GM10266 (cell line): ENCODE measurements around the gene CFAP97D1.

Experiments
- DNase-seq: peaks from one replicate; pipeline ENCODE4 v3.0.0; 2012; ENCODE audit errors: extremely low spot score
- TF ChIP-seq, protein P1 (sequence below): IDR thresholded peaks from 2 replicates; pipeline ENCODE4 v1.5.1; 2012; ENCODE audit warnings: mild to moderate bottlenecking, low read depth; ENCODE audit not compliant: control insufficient read depth, insufficient read depth; ENCODE audit errors: missing control alignments

CFAP97D1 gene

DNA sequence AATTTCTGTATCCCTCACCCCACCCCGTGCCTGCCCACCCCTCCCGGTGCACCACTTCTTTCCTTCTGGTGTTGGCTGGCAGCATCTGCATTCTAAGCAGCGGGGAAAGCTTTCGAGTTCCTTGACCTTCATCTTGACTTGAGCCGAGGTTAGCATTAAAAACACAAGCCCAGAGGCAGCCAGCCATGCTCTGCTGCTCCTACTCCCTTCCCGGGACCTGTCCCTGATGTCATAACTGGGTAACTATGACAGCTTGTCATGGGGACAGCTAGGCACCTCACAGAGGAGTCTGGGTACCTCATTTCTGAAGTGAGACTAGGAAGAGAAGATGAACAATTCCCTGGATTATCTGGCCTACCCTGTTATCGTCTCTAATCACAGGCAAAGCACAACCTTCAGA lies at the start of gene CFAP97D1:
Gene CFAP97D1 (plus strand): TSS at position 301 of the 400 bp plus-strand sequence. CDS start 28 bp downstream, at position 329.
- TF ChIP-seq, protein P1, sequence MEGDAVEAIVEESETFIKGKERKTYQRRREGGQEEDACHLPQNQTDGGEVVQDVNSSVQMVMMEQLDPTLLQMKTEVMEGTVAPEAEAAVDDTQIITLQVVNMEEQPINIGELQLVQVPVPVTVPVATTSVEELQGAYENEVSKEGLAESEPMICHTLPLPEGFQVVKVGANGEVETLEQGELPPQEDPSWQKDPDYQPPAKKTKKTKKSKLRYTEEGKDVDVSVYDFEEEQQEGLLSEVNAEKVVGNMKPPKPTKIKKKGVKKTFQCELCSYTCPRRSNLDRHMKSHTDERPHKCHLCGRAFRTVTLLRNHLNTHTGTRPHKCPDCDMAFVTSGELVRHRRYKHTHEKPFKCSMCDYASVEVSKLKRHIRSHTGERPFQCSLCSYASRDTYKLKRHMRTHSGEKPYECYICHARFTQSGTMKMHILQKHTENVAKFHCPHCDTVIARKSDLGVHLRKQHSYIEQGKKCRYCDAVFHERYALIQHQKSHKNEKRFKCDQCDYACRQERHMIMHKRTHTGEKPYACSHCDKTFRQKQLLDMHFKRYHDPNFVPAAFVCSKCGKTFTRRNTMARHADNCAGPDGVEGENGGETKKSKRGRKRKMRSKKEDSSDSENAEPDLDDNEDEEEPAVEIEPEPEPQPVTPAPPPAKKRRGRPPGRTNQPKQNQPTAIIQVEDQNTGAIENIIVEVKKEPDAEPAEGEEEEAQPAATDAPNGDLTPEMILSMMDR, result no peak
- DNase-seq, result no peak

DNA sequence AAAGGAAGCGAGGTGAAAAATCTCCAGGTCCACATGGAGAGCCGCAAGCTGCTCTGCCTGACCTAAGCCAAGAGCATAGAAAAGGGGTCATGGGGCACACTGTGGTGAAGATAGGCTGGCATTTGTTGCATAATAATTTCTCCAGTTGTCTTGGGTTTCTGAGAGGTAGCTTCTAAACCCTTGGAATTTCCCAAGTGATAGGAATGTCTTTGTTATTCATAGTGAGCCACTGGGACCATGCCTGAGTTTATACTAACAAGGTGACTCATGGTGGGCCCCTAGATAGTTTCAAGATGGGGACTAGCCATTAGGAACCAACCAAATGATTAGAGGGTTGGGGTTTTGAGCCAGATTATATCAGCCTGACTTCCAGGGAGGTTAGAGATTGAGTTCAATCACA lies 47.3 kb upstream of the CFAP97D1 start:
- TF ChIP-seq, protein P1, result no peak
- DNase-seq, result no peak

DNA sequence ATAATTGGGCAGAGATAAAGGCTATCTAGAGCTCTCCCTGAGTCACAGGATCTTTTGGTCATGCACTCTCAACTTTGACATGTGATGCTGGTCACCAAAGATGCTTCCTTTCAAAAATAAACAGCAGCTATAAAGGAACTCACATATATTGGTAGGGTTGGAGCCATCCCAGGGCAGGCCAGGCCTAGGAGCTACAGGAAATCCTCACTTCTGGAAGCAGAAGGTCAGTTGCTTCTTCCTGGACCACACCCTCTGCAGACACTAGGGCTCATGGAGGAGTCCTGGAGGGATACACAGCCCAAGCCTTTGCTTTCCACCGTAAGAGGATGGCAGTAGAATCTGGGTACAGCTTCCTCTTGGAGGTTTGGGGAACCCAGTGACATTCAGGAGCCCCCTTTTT lies 46.3 kb upstream of the CFAP97D1 start:
- DNase-seq, result no peak
- TF ChIP-seq, protein P1, result no peak

DNA sequence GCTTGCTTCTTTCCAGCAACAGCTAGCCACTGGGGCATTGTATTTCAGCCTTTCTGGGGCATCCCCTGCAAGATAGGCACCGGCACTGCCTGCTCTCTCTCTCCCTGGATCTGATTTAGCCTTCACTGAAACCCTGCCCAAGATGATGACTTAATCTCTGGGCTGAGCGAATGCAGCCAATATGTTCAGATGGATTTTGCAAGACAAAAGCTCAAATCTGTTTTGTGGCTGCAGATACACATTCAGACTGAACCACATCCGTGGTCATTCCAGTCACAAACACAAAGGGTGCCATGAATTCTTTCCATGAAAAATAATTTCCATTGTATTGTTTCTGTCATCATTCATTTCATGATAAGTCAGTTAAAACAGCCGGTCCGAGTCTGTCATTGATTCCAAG lies 45.9 kb upstream of the CFAP97D1 start:
- DNase-seq, result no peak
- TF ChIP-seq, protein P1, result no peak

DNA sequence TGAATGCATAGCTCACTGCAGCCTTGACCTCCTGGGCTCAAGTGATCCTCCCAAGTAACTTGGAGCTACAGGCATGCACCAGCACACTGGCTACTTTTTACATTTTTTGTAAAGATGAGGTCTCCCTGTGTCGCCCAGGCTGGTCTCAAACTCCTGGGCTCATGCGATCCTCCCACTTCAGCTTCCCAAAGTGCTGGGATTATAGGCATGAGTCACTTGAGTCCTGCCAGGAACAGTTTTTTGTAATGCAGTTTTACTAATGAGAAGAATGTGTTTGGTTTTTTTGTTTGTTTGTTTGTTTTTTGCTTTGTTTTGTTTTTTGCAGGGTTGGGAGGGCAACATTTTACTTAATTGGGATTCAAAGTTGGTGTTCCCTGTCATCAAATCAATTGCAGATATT lies 43.8 kb upstream of the CFAP97D1 start:
- TF ChIP-seq, protein P1, result no peak
- DNase-seq, result no peak

DNA sequence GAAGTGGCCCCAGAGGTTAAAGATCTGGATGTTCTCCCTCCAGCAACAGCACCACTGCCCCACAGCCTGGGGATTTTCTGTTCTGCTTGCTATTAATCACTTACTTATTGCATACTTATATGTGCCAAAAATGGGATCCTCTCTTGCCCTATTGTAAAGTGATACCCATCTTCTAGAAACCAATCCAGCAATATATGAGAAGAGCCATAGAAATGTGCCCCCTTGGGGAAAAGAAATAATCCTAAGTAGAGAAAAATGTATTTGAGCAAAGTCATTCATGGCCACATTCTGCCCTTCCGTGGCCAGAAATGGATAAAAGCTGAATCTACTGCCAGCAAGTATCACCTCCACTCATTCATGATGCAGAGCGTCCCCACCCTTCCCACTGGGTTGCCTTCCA lies 42.5 kb upstream of the CFAP97D1 start:
- no peak for DNase-seq
- TF ChIP-seq, protein P1, result no peak

DNA sequence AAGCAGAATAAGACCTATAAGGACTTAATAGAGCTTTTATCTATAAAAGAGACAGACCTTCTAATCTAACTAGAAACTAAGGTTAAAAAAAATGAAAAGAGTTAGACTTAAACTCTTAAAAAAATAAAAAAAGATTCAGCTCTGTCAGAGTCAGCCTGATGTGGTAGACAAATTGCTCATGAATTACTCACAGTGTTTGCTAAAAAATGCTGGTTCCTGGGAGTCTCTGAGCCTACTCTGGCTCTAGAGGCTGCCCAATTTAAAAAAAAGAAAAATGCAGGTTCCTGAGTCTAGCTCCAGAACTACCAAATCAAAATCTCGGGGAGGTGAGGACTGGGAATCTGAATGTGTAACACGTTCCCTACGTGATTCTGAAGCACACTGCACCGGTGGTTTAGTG lies 39.7 kb upstream of the CFAP97D1 start:
- no peak for DNase-seq
- TF ChIP-seq, protein P1, result no peak
